T-cell (primary cell): ENCODE data around the gene MIAT. TPM values are rescaled to one million over a fixed set of nuclear protein-coding genes. Genes with fewer than 3 reads are reported as not detected.

Experiments used
- ATAC-seq, 4 experiments: fragments of 200-7000 bp in 3 of 4; fragments of 150-1000 bp in 1 of 4; cut with Tn5 transposase; replicated peaks in 1 of 4; 1 replicate in 3 of 4; 2 replicates in 1 of 4; pipeline ENCODE4 v1.10.0; 2021; ENCODE audit warnings: moderate library complexity in 3 of 4, mild to moderate bottlenecking in 2 of 4, moderate number of reproducible peaks in 1 of 4
- CTCF ChIA-PET, 2 donors: fragments of 300-600 bp; sonication (Branson Sonifier 250); formaldehyde crosslinking; loops; one replicate each; lab custom pipeline; 2022; ENCODE audit warnings: antibody characterized with exemption in 2 of 2; lab: Charles Lee
- POLR2A ChIA-PET, 2 donors: fragments of 300-600 bp; sonication (Branson Sonifier 250); formaldehyde crosslinking; loops; one replicate each; lab custom pipeline; 2022; ENCODE audit warnings: antibody characterized with exemption in 2 of 2; lab: Charles Lee
- DNase-seq, 35 experiments: peaks; one replicate each; pipeline versions ENCODE4 v3.0.0 to v3.0.0-alpha.2; 2013 to 2023
- H3K27ac ChIP-seq: one replicate; pipeline ENCODE4 v1.5.1; 2013; ENCODE audit warnings: low read length
- H3K27me3 ChIP-seq, 2 experiments: replicated peaks in 1 of 2; 1 replicate in 1 of 2; 2 replicates in 1 of 2; pipeline versions ENCODE4 v1.6.1 to v1.7.0; 2013; ENCODE audit warnings: low read length in 1 of 2, mixed read lengths in 1 of 2; ENCODE audit not compliant: control insufficient read depth in 2 of 2, insufficient read depth in 2 of 2; ENCODE audit errors: extremely low read depth in 1 of 2
- H3K36me3 ChIP-seq, 2 donors: 1 replicate in 1 of 2; 2 replicates in 1 of 2; pipeline versions ENCODE4 v1.6.1 to v1.7.0; 2013; ENCODE audit warnings: low read length in 1 of 2; ENCODE audit not compliant: control insufficient read depth in 2 of 2, insufficient read depth in 1 of 2; ENCODE audit errors: extremely low read depth in 1 of 2
- H3K4me1 ChIP-seq, 2 experiments: 1 replicate in 1 of 2; 2 replicates in 1 of 2; pipeline versions ENCODE4 v1.6.1 to v1.7.0; 2013; ENCODE audit warnings: low read length in 2 of 2, mixed read lengths in 1 of 2; ENCODE audit not compliant: insufficient read depth in 2 of 2, control insufficient read depth in 1 of 2; ENCODE audit errors: extremely low read depth in 1 of 2
- H3K4me3 ChIP-seq, 2 donors: 1 replicate in 1 of 2; 2 replicates in 1 of 2; pipeline versions ENCODE4 v1.5.1 to v1.7.0; 2013; ENCODE audit warnings: mild to moderate bottlenecking in 2 of 2, low read length in 1 of 2, moderate library complexity in 1 of 2; ENCODE audit not compliant: control insufficient read depth in 1 of 2; ENCODE audit errors: extremely low read depth in 1 of 2
- H3K9me3 ChIP-seq: 2 replicates; pipeline ENCODE4 v1.7.0; 2013
- H3K27ac Mint-ChIP-seq, 2 donors: one replicate each; pipeline ENCODE4 v1.8.0; 2020 to 2021; ENCODE audit warnings: mild to moderate bottlenecking in 2 of 2, mixed read lengths in 2 of 2
- H3K27me3 Mint-ChIP-seq, 2 donors: one replicate each; pipeline ENCODE4 v1.8.0; 2021 to 2022; ENCODE audit warnings: mixed read lengths in 2 of 2
- H3K36me3 Mint-ChIP-seq: one replicate; pipeline ENCODE4 v1.8.0; 2021; ENCODE audit warnings: mixed read lengths
- H3K4me1 Mint-ChIP-seq, 3 donors: one replicate each; pipeline ENCODE4 v1.8.0; 2020 to 2022; ENCODE audit warnings: mixed read lengths in 3 of 3, mild to moderate bottlenecking in 1 of 3
- H3K4me3 Mint-ChIP-seq, 3 donors: one replicate each; pipeline ENCODE4 v1.8.0; 2020 to 2022; ENCODE audit warnings: mild to moderate bottlenecking in 3 of 3, mixed read lengths in 3 of 3, moderate library complexity in 3 of 3
- H3K9me3 Mint-ChIP-seq, 3 donors: one replicate each; pipeline ENCODE4 v1.8.0; 2020 to 2022; ENCODE audit warnings: mixed read lengths in 3 of 3
- WGBS: methylation state at CpG from one replicate; pipeline ENCODE4 v1.1.5; 2013; ENCODE audit warnings: missing lambda C conversion rate; ENCODE audit not compliant: insufficient coverage; 5-methylcytosine and 5-hydroxymethylcytosine counted together
- total RNA-seq, 35 experiments: library from RNA in 6 of 35; stranded (reverse) in 6 of 35; fragments of 120-200 nt in 1 of 35; gene quantifications; one replicate each; pipeline versions ENCODE4 v1.2.1 to v1.2.4 and lab custom pipeline; 2013 to 2026

The MIAT gene
- total RNA-seq, 5 donors from 2014 or later (not counting 1 experiment from before 2014, with no cell fraction given), result 45.8 to 237 (median 207) TPM

DNA sequence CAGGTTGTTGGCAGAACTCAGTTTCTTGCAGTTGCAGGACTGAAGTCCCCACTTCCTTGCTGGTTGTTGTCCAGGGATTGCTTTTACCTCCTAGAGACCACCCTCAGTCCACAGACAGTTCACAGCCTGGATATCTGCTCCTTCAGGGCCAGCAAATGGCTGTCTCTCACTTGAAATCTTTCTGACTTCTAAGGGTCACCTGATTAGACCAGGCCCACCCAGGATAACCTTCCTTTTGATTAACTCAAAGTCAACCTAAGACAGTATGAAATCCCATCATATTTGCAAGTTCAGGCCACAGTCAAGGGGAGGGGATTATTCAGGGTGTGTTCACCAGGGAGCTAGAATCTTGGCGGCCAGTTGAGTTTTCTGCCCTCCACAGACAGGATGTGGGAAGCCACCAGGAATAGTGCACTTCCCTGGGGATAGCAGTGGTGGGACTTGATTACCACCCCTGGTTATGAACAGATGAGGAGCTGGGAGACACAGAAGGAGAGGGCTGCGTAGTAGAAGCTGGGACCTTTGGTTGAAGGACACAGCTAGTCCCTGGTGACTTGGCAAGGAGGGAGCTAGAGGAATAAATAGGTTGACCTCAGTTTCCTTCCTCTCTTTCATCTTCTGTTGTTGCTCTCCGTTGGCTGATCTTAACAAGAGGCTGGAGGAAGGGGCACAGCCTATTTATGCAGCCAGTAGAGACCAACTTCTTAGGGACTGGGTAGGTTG is 33.4 kb downstream of the MIAT start:
- H3K9me3 Mint-ChIP-seq, result peaks cover 0 to 4% (median 0%) of the 10 kb centered on the region in 3 donors
- ChIA-PET POLR2A (no interaction called here), CTCF (interaction anchor here in 1 of 2 donors (0.8 kb wide), 1 partner anchor 12 kb away, joined by 3 read pairs; no protein-coding TSS in a partner anchor)
- H3K36me3 ChIP-seq, result peaks cover 8 to 24% of the 10 kb centered on the region in 2 donors
- H3K27me3 ChIP-seq, result no peaks in the 10 kb centered on the region
- peaks cover 64 to 88% (median 85%) of the 10 kb centered on the region in 3 donors for H3K4me1 Mint-ChIP-seq
- no peaks in the 10 kb centered on the region for H3K9me3 ChIP-seq
- H3K27ac ChIP-seq, result no peak overlapping the region
- H3K36me3 Mint-ChIP-seq, result peaks cover 52% of the 10 kb centered on the region
- DNase-seq (no peak), ATAC-seq (peak in 2 of 4 experiments; percentile 36 to 67)
- peak overlapping the region; percentile 7 to 58 (median 25) for H3K4me3 Mint-ChIP-seq
- WGBS, result 43% methylated on average over 1 of the region's 3 CpGs
- peak overlapping the region; percentile 45 to 78 for H3K27ac Mint-ChIP-seq
- H3K4me3 ChIP-seq, result no peak overlapping the region
- peaks cover 0 to 8% of the 10 kb centered on the region in 2 experiments for H3K4me1 ChIP-seq
- H3K27me3 Mint-ChIP-seq, result no peaks in the 10 kb centered on the region

DNA sequence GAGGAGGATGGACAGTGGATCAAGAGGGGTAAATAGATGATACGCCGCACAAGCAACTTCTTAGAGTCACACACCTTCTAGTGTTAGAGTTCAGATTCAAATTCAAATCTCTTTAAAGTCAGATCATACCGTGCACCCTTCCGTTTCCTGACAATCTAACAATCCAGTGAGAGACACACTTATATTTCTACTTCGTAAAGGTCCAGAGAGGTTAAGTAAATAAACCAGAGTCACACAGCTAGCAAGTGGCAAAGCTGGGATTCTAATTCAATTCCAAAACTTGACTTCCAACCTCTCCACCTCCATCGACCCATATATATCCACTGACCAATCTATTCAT is 34.0 kb downstream of the MIAT start:
- POLR2A ChIA-PET, result no interaction called here
- H3K4me3 Mint-ChIP-seq, result peak overlapping the region; percentile 7 to 58 (median 25)
- H3K36me3 Mint-ChIP-seq, result peaks cover 54% of the 10 kb centered on the region

DNA sequence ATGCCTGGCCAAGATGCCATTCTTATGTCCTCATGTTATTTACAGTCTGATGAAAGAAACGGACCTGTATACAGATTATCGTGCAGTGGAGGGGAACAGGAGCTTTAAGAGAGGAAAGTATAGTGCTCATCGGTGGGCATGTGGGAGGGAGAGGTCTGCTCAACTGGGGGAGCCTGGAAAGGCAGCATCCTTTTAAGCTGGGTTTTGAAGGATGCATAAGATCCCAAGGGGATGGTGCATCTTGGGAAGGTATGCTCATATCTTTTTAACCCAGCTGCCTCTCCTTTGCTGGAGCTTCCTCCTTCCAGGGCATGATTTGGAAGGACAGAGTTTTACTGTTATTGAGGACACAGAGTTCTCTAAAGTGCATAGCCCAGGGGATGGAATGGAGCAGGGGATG is 34.8 kb downstream of the MIAT start:
- Histone ChIP-seq H3K27ac (no peak overlapping the region), H3K36me3 (peaks cover 8 to 20% of the 10 kb centered on the region in 2 donors), H3K4me3 (no peak overlapping the region), H3K4me1 (peaks cover 0 to 8% of the 10 kb centered on the region in 2 experiments), H3K27me3 (no peaks in the 10 kb centered on the region), H3K9me3 (no peaks in the 10 kb centered on the region)
- Mint-ChIP-seq H3K9me3 (peaks cover 0 to 4% (median 0%) of the 10 kb centered on the region in 3 donors), H3K4me1 (peaks cover 64 to 81% (median 79%) of the 10 kb centered on the region in 3 donors), H3K4me3 (peak overlapping the region in 1 of 3 donors; percentile 58), H3K27me3 (no peaks in the 10 kb centered on the region), H3K36me3 (peaks cover 60% of the 10 kb centered on the region), H3K27ac (peak overlapping the region in 1 of 2 donors; percentile 25)
- DNase-seq (no peak), ATAC-seq (no peak)
- WGBS, result 100% methylated on average over 3 of the region's 3 CpGs
- ChIA-PET POLR2A (no interaction called here), CTCF (no interaction called here)

More for the DNA sequence above, 34.0 kb downstream of the MIAT start:
- CTCF ChIA-PET, result interaction anchor here in 1 of 2 donors (0.8 kb wide), 1 partner anchor 13 kb away, joined by 3 read pairs; no protein-coding TSS in a partner anchor
- H3K4me1 Mint-ChIP-seq, result peaks cover 67 to 84% (median 81%) of the 10 kb centered on the region in 3 donors
- H3K27me3 Mint-ChIP-seq, result no peaks in the 10 kb centered on the region
- H3K4me1 ChIP-seq, result peaks cover 0 to 8% of the 10 kb centered on the region in 2 experiments
- peak overlapping the region; percentile 45 to 78 for H3K27ac Mint-ChIP-seq
- no peak for DNase-seq
- no peak overlapping the region for H3K27ac ChIP-seq
- peak in 1 of 4 experiments; percentile 51 for ATAC-seq
- no peaks in the 10 kb centered on the region for H3K27me3 ChIP-seq
- H3K9me3 Mint-ChIP-seq, result peaks cover 0 to 4% (median 0%) of the 10 kb centered on the region in 3 donors
- H3K9me3 ChIP-seq, result no peaks in the 10 kb centered on the region
- WGBS, result 65% methylated on average over 3 of the region's 6 CpGs
- H3K36me3 ChIP-seq, result peaks cover 8 to 22% of the 10 kb centered on the region in 2 donors
- no peak overlapping the region for H3K4me3 ChIP-seq

DNA sequence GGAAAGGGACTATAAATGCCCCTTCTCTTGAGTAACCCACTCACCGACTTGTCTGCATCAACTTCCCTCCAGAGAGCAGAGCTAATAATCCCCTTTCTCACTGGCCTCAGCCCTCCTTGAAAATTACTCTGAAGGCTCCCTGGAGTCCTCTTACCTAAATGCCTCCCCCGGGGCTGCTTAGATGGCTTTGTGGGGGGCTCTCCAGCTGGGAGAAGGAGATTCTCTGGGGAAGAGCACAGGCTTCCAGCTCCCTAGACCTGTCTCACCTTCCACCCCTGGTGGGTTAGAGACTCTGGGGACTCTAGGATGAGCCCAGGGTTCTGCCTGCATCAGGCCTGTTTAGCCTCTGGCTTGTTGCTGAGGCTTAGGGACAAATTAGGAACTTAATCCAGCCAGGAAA is 39.8 kb downstream of the MIAT start:
- peaks cover 4% of the 10 kb centered on the region for H3K9me3 ChIP-seq
- Mint-ChIP-seq H3K36me3 (peaks cover 69% of the 10 kb centered on the region), H3K4me1 (peaks cover 40 to 58% (median 58%) of the 10 kb centered on the region in 3 donors), H3K9me3 (peaks cover 0 to 11% (median 0%) of the 10 kb centered on the region in 3 donors), H3K27me3 (no peaks in the 10 kb centered on the region), H3K27ac (no peak overlapping the region), H3K4me3 (no peak overlapping the region)
- H3K36me3 ChIP-seq, result peaks cover 16 to 43% of the 10 kb centered on the region in 2 donors
- WGBS, result 100% methylated on average over 1 of the region's 2 CpGs
- no peak overlapping the region for H3K4me3 ChIP-seq
- no peaks in the 10 kb centered on the region for H3K4me1 ChIP-seq
- CTCF ChIA-PET, result interaction anchor here in 1 of 2 donors (0.6 kb wide), 1 partner anchor 17 kb away, joined by 3 read pairs; no protein-coding TSS in a partner anchor
- ATAC-seq, result no peak
- H3K27ac ChIP-seq, result no peak overlapping the region
- POLR2A ChIA-PET, result interaction anchor here in 1 of 2 donors (0.6 kb wide), 1 partner anchor 1772 kb away, joined by 4 read pairs; no protein-coding TSS in a partner anchor
- no peak for DNase-seq
- no peaks in the 10 kb centered on the region for H3K27me3 ChIP-seq

DNA sequence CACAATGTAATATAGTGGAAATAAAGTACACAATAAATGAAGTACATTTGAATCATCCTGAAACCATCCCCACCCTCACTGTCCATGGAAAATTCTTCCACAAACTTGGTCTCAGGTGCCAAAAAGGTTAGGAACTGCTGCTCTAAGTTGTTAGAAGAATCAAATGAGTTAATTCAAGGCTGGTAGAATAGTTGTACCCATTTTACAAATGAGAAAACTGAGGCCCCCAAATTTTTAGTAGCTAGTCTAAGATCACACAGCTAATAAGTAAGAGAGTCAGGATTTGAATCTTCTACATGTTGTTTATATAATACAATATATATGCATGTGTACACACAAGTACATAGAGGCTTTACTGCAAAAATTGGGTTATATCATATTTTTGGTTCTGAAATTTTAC is 43.1 kb downstream of the MIAT start:
- Histone ChIP-seq H3K9me3 (peaks cover 4% of the 10 kb centered on the region), H3K4me3 (no peak overlapping the region), H3K4me1 (peaks cover 0 to 4% of the 10 kb centered on the region in 2 experiments), H3K27ac (no peak overlapping the region), H3K27me3 (no peaks in the 10 kb centered on the region), H3K36me3 (peaks cover 8 to 36% of the 10 kb centered on the region in 2 donors)
- peaks cover 43 to 56% (median 54%) of the 10 kb centered on the region in 3 donors for H3K4me1 Mint-ChIP-seq
- ATAC-seq (no peak), DNase-seq (no peak)
- ChIA-PET CTCF (interaction anchor here in 1 of 2 donors (0.6 kb wide), 1 partner anchor 197 kb away, joined by 3 read pairs; no protein-coding TSS in a partner anchor), POLR2A (no interaction called here)
- H3K4me3 Mint-ChIP-seq, result no peak overlapping the region
- peaks cover 63% of the 10 kb centered on the region for H3K36me3 Mint-ChIP-seq
- H3K27me3 Mint-ChIP-seq, result no peaks in the 10 kb centered on the region
- no peak overlapping the region for H3K27ac Mint-ChIP-seq
- H3K9me3 Mint-ChIP-seq, result peaks cover 0 to 7% (median 0%) of the 10 kb centered on the region in 3 donors

DNA sequence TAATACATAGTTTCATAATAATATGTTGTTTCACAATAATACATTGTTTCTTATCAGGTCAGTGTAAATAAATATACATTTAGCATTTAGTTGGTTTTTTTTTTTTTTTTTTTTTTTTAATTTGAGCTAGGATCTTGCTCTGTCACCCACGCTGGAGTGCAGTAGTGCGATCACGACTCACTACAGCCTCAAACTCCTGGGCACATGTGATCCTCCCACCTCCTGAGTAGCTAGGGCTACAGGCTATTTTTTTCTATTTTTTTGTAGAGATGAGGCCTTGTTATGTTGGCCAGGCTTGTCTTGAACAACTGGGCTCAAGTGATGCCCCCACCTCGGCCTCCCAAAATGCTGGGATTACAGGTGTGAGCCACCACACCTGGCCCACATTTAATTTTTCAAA is 43.5 kb downstream of the MIAT start:
- no peak overlapping the region for H3K27ac ChIP-seq
- ChIA-PET POLR2A (interaction anchor here in 1 of 2 donors (0.6 kb wide), 1 partner anchor 153 kb away, joined by 4 read pairs; no protein-coding TSS in a partner anchor), CTCF (interaction anchor here (0.6 kb wide), 3 partner anchors 16 to 200 kb away, joined by 3 to 6 read pairs (median 5); no protein-coding TSS in a partner anchor)
- Mint-ChIP-seq H3K36me3 (peaks cover 63% of the 10 kb centered on the region), H3K27me3 (no peaks in the 10 kb centered on the region), H3K4me1 (peaks cover 43 to 57% (median 54%) of the 10 kb centered on the region in 3 donors), H3K4me3 (no peak overlapping the region), H3K9me3 (peaks cover 0 to 7% (median 0%) of the 10 kb centered on the region in 3 donors), H3K27ac (no peak overlapping the region)
- H3K27me3 ChIP-seq, result no peaks in the 10 kb centered on the region
- ATAC-seq (no peak), DNase-seq (no peak)
- peaks cover 4% of the 10 kb centered on the region for H3K9me3 ChIP-seq
- H3K4me3 ChIP-seq, result no peak overlapping the region
- WGBS, result no CpG with 5 or more reads among the region's 4 CpGs
- peaks cover 0 to 4% of the 10 kb centered on the region in 2 experiments for H3K4me1 ChIP-seq
- peaks cover 8 to 35% of the 10 kb centered on the region in 2 donors for H3K36me3 ChIP-seq
